NCI-H510A (cell line): Measurements from ENCODE around the gene CCSER1.

ENCODE experiments used
- DNase-seq: peaks from one replicate; lab custom pipeline; 2025; lab: John Stamatoyannopoulos, UW

Gene CCSER1

DNA sequence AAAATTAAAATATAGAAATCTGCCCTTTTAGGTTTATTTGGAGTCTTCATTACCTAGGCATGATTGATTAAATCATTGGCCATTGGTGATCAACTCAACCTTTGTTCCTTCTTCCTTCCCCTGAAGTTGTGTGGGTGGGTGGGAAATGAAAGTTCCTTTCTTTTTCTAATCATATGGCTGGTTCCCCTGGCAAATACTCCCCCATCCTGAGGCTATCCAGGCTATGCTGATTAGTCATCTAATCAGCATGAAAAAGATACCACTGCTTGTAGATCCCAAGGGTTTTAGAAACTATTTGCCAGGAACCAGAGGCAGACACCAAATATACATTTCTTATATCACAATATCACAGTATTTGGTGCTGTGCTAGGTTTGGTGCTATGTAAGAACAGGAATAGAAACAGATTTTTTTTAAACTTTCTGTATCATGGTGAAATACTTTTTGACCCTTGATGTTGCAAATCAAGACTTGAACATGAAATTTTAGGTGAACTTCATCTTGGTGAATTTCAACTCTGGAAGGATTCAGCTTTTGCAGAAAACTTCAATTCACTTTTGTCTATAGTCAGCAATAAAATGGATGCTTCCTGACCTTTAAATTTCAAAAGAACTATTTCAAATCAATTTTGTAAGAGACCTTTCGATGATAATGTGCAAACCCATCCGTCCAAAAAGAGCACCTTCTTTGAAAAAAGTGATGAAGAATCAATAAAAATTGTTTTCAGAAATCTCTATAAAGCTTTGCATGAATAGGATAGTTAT is 71.1 kb downstream of the CCSER1 start:
- no peak for DNase-seq

DNA sequence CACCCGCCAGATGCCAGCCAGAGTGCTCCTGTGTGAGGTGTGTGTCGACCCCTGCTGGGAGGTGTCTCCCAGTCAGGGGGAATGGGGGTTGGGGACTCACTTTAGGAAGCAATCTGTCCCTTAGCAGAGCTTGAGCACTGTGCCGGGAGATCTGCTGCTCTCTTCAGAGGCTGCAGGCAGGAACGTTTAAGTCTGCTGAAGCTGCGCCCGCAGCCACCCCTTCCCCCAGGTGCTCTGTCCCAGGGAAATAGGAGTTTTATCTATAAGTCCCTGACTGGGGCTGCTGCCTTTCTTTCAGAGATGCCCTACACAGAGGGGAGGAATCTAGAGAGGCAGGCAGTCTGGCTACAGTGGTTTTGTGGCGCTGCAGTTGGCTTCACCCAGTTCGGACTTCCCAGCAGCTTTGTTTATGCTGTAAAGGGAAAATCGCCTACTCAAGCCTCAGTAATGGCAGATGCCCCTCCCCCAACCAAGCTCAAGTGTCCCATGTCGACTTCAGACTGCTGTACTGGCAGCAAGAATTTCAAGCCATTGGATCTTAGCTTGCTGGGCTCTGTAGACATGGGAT is 80.8 kb downstream of the CCSER1 start:
- no peak for DNase-seq

DNA sequence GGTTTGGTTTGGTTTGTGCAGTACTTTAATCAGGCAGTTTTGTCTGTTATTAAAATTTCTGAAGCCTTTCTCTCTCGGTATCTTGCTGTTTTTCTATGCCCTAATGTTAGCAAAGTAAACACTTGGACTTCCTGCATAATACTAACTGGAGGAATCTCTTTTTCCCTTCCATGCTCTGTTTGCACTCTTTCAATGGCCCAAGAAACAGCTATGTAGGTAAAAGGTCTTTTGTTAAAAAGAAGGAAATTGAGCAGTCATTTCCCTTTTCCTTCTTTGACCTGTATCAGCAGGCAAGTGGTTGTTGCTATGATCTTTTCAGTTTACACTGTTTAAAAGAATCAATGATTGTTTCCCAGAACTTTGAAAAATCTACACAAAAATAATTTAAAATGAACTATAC is 82.7 kb downstream of the CCSER1 start:
- no peak for DNase-seq

DNA sequence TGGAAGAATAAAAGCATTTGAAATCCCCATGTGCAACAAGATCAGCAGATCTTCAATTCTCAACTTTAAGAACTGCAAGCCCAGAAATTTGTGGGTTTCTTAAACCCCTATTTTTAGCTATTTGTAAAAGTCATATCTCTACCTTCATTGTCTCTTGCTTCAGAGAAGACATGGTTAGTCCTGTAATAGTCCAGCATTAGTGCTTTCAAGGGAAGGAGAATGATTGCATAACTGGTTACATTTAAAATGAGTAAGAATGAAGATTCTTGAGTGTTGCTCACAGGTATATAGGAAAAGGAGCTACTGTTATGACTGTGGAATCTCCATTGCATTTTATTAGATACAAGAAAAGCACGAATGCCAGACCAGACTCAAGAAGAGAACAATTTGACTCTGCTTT is 84.0 kb downstream of the CCSER1 start:
- DNase-seq, result no peak

DNA sequence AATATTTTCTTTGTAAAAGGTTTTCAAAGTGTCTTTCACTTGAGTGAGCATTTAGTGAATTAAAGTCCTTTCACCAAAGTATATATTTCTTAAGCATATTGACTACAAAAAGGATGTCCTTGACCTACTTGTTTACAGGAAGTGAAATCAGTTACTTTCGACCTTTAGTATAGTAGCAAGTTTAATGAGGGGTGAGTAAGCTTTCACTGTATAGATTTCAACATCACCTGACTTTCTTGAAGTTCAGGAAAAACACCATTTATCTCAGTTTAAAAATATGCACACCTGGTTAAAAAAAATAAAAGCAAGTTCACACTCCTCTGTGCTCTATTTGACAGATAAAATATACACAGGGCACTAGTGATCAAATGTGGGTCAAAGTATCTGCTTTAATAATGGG is 88.1 kb downstream of the CCSER1 start:
- DNase-seq, result no peak

DNA sequence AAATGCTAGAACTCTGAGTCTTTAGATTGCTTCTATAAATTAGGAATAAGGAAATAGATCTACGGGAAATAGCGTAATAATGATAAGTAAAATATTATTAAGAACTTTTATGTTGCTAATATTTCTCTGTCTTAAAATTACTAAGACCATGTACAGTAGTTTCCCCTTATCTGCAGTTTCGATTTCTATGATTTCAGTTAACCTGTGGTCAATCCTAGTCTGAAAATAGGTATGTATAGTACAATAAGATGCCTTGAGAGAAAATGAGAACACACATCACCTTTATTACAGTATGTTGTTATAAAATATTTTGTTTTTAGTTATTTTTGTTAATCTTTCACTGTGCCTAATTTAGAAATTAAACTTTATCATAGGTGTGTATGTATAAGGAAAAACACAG is 92.6 kb downstream of the CCSER1 start:
- DNase-seq, result no peak

DNA sequence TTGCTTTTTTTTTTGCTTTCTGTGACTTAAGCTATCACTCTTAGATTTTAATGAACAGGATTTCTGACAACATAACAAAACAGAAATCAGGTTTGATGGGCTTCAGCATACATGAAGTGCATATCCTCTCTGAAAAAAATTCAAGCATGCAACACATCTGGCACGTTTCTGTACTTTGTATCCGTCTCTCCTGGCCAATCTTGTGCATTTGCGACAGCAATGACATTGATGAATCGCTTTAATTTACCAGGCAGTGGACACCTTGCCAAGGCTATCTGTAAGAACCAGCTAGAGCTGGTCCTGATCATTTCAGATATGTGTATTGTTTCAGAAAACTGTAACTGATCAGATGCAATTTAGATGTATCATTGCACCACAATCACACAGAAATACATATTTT is 93.3 kb downstream of the CCSER1 start:
- DNase-seq, result no peak

DNA sequence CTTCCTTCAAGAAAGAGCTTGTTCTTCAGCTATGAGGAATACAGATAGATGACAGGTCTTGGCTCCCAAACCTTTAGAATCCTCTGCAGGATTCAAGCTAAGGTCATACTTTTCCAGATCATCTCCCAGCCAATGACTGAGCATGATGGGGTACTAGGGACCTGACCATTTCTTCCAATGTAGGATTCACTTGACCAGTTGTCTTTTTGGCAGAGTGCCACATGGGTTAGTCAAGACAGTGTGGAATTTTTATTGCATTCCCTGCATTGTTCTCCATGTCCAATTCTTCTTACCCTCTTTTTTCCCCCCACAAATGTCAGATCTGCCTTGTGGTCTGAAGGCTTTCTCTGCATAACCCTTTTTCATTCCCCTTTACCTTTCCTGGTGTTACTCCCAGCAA is 99.5 kb downstream of the CCSER1 start:
- DNase-seq, result no peak

DNA sequence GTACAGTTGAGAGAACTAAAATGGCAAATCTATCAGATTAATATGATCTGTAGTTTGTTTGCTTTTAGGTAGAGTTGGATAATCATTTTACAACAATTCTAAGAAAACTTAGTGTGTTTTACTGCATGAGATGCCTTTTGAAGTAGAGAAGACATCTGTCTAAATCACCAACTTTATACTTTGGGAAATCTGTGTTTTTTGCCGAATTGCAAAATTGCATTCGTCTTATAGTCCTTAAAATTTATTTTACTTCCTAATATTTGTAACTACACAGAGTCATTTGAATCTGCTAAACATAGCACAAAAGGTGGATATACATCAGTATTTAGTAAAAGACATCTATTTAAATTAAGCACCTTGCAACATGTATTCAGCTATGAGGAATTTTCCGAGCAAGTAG is 100.0 kb downstream of the CCSER1 start:
- no peak for DNase-seq

DNA sequence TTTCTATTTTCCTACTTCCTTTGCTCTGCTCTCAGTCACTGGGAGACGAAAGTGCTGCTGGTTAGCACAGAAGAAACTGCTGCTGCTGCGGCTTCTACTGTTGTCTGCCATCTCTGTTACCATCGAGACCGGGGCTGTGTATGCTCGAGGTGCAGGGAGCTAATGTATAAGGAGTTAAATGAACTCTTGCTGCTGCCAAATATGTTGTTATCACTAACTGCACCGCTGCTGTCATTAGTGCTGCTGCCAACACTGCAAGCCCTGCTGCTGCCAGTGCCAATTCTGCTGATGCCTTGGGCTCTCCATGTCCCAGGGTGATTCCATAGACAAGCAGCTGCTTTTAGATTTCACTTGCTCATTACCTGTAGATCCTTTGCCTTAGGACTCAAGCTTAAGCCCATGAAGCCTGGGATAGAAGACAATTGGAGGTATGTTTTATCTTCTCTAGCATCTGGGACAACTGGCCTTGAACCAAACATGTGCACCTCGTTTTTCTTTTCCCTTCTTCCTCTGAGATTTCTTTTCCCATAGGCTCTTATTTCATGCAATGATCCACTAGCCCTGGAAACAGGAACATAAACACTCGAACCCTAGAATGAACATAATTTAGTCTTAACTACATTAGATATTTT is 107.8 kb downstream of the CCSER1 start:
- no peak for DNase-seq

DNA sequence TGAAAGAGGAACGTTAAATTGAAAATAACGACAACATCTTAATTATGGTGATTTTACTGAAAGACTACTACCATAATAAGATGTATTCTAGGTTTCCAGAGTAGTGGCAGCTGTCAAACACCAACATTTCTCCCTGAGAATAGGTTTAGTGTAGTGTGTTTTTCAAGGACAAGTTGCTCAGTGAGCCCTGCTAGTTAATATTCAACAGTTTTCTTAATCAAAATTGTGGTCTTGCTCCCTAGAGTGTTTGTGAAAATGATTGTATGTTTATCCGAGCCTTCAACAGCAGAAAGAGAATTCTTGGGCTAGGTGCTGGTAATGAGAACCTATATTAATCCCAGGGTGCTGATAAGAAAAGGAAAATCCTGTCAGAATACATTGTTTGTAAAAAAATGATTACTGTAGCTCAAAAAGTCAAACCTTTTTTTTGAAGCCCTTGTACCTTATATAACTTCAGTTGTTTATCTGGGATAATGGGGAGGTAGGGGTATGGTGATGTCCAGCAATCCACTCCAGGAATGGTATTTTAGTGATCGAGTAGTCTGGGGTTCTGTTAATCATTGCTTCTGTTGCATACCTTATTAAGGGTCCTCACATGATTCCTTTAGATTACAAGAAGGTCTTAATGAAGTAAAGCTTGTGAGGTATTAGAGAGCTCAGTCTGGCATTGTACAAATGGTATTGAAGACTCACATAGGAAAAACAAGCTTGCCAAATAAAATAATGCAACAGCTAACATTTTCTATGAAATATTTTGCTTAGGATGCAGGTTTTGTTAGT is 110.7 kb downstream of the CCSER1 start:
- no peak for DNase-seq

DNA sequence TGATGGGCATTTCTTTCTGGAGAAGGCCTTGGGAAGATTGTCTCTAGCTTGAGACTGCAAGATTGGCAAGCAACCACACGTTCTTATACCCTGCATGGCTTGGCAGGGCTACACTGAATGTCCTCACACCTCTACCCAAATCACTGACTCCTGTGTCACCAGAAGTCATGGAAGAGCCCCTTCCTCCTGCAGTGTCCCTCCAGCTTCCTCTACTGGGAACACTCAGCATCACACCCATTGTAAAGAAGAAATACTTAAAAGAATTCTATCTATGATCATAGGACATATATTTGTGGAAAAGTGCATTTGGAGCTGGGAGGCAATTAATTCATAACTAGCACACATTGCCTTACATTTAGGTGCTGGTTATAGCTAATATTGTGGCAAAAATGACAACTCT is 113.1 kb downstream of the CCSER1 start:
- no peak for DNase-seq

DNA sequence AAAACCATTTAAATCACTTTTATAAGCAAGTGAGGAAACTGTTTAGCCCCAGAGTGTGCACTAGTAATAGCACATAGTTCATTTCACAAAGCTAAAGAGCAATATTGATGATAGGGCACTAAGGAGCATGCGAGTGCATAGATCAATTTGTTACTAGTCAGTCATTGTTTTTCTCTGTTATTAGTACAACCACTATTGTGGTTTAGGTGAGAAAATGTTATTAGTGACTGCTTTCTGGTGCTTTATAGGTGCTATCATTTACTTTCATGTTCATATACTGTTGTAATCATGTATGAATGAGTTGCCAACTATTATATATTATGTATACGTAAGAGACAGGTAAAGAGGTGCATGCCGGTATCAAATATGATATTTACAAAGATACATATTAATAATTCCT is 113.8 kb downstream of the CCSER1 start:
- no peak for DNase-seq

DNA sequence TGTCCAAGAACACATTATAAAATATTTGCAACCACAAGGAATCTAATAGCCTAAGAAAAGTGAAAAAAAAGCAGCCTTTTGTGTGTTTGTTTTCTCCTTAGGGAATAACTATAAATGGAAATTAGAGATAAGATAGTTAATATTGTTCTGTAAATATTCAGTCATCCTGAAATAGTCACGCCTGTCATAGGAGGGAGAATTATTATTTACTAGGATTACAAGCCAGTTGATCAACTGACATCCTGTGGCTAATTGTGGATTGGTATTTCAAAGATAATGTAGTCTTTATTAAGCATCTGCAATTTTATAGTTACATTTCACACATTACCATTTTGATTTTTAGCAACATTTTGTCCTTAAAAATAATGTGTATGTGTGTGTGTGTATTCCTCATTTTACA is 118.6 kb downstream of the CCSER1 start:
- DNase-seq, result no peak

DNA sequence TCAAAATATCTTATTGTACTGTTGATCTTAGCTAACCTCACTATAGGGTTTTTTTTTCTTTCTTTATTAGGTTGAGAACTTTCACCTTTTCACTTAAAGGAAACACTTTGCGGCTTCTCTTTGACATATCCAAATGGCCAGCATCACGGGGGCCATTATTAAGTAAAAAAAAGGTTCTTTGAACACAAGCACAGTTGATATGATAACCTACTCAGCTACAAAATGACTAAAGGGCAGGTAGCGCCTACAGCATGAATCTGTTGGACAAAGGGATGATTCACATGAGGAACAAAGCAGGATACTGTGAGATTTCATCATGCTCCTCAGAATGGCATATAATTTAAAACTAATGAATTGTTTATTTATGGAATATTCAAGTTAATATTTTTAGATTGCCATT is 119.6 kb downstream of the CCSER1 start:
- DNase-seq, result no peak

DNA sequence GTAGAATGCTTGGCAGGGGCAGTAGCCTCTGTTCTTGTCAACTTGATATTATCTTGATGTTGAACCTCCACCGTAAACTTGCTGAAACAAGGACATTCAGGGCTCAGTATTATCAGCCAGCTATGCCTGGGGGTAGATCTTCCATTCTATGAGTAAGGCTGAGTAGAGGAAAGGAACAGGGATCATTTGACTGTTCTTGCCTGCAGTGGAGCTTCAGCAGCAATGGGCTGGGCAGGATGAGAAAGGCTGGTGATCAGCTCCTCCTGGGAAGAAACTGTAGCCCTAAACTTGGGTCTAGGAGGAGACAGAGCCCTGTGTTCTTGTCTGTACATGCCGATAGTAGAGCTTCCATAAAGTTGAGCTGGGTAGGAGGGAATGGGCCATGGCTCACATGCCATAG is 127.2 kb downstream of the CCSER1 start:
- no peak for DNase-seq

DNA sequence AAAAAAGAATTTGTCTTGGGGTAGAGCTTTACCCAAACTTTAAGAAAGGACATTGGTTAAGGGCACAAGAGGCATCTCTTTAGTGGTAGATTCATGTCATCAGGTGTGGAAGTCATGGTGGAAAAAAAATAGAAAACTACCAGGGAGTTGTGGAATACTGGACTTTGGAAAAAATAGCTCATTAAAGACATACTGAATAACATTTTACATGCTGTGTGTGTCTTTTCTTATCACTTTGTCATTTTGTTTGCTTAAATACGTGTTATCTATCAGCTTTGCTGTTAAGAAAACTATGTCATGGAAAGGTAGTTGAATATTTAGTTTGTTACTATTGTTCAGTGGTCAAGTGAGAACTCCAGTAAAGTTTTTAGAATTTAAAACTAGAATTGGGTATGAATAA is 147.0 kb downstream of the CCSER1 start:
- no peak for DNase-seq

DNA sequence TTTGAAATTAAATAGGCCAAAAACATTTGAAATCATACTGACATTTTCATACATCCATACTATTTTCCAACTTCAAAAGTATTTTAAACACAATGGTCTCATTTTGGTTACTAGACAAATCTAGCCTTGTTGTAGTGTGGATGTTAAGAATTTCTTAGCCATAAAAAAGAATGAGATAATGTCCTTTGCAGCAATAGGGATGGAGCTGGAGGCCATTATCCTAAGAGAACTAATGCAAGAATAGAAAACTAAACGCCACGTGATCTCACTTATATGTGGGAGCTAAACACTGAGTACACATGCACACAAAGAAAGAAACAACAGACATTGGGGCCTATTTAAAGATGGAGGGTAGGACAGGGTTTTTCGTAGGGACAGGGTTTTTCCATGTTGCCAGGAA is 153.8 kb downstream of the CCSER1 start:
- no peak for DNase-seq

DNA sequence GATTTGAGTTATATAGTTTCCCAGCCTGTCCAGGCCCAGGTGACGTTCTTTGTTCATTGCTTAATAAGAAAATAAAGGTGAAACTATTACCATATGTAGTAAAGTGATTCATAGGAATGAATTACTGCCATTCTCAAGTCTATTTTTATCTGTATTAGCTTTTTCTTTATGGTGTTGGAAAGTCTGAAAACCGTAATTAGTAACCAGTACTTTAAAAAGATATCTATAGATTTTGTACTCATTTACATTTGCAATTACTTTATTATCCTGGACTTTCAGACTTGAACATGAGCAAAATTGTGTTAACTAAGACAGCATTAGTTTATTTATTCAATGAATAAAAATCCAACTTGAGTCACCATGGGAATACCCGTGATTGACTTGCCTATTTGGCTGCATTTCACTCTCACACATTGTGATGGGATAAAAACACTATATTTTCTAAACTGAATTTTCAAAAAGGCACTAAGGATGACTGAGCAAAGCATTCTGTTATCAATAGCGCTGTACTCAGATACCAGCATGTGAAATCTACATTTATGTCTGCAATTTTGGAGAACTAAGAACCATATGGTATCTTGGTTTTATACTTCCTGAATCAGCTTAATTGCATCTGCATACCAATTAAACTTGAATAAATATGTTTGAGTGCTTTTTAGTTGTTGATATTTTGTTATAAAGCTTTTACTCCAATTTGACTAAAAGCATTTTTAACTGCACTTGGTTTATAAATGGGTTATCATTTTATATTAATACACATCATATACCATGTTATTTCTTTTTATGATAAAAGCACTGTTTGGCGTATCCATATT is 154.6 kb downstream of the CCSER1 start:
- no peak for DNase-seq

DNA sequence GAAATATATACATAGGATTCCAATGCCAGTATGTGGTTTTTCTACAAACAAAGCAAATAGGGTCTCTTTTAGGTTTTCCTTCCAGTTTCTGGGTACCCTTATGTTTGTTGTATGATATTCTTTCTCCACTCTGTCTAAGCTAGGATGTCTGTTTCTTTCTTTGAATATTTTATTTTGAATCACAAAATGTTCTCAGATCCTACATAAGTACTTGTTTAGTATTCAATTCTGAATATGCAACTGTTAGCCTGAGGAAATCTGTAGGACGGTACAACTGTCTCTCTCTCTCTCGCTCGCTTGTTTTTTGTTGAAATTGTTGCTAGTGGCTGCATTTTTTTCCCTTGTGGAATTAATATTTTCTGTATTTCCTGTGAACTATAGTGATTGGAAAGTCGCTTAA is 163.2 kb downstream of the CCSER1 start:
- DNase-seq, result no peak

DNA sequence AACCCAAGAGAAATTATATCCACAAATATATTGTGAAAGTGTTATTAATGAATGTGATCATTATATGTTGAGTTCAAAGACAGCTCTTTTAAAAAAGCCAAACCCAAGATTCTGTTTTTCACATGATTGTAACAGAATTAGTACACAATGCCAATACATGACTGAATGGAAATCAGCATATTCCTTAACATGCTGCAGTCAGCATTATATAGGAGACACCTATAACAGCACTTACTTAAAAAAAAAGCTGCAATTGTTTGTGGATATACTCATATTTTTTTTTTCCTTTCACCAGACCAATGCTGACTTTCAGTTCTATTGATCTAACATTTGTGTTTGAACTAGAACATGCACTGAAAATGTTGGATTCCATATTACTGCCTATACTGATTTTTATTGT is 165.2 kb downstream of the CCSER1 start:
- DNase-seq, result no peak

DNA sequence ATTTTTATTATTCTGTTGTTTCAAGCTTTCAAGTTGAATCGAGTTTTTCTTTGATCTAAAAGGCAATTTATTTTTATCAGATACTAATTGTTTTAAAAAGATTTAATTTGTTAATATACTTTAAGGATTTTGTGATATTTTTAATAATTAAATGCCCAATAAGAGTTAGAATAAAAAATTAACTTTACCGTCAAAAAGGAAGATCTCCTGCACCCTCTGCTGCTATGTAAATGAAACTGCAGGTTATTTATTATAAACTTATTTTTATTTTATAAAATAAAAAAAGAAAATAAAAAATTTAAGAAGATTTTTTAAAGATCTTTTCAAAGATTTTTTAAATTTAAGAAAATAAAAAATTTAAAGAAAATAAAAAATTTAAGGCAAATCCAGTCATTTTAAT is 166.1 kb downstream of the CCSER1 start:
- DNase-seq, result no peak
